NCI-H510A treated with DMSO at 0.1 percent for 48 hours (cell line): ENCODE data around the gene ERBB3.
"Not testable (repeated sequence)": the region's sequence is repeated elsewhere in the genome, so short reads cannot be mapped to it uniquely, and the experiment has no call there.

Experiments
- DNase-seq: peaks from one replicate; lab custom pipeline; 2025; lab: John Stamatoyannopoulos, UW

Gene ERBB3

GRCh38 chr12:56114084-56114483, 34.1 kb downstream of the ERBB3 start:
- no peak for DNase-seq

- DNase-seq: peak; percentile 31
Measured at GRCh38 chr12:56115329-56115728, 35.4 kb downstream of the ERBB3 start.

- DNase-seq: peak; percentile 96
Measured at GRCh38 chr12:56116267-56117081, 36.5 kb downstream of the ERBB3 start, which contains the start of gene RPL41. Gene RPL41 (plus strand): TSS chr12:56116633.

GRCh38 chr12:56117082-56117706, 37.2 kb downstream of the ERBB3 start:
- not testable (repeated sequence) for DNase-seq

GRCh38 chr12:56117778-56118687, 38.1 kb downstream of the ERBB3 start, which contains the start of gene ZC3H10:
Gene ZC3H10 (plus strand): TSS chr12:56118266. CDS start chr12:56120563, 2,297 bp downstream.
- peak; percentile 98 for DNase-seq

- DNase-seq: no peak
Measured at GRCh38 chr12:56118688-56119357, 38.9 kb downstream of the ERBB3 start.

GRCh38 chr12:56119361-56119796, 39.4 kb downstream of the ERBB3 start:
- peak; percentile 78 for DNase-seq

- DNase-seq: no peak
Measured at GRCh38 chr12:56120158-56120846, 40.3 kb downstream of the ERBB3 start.

- DNase-seq: no peak
Measured at GRCh38 chr12:56121204-56121870, 41.4 kb downstream of the ERBB3 start.

GRCh38 chr12:56122637-56123036, 42.7 kb downstream of the ERBB3 start:
- peak; percentile 62 for DNase-seq

GRCh38 chr12:56124133-56124532, 44.2 kb downstream of the ERBB3 start:
- DNase-seq: no peak

GRCh38 chr12:56126732-56127239, 46.8 kb downstream of the ERBB3 start:
- DNase-seq: no peak

GRCh38 chr12:56127485-56127887, 47.5 kb downstream of the ERBB3 start:
- DNase-seq: no peak

GRCh38 chr12:56127888-56128669, 48.1 kb downstream of the ERBB3 start, which contains the start of gene ESYT1:
Gene ESYT1 (plus strand): TSS chr12:56128267. CDS start chr12:56128320, 53 bp downstream.
- peak; percentile 99 for DNase-seq

- no peak for DNase-seq
Measured at GRCh38 chr12:56128670-56129205, 48.8 kb downstream of the ERBB3 start.

- peak; percentile 70 for DNase-seq
Measured at GRCh38 chr12:56129206-56129941, 49.4 kb downstream of the ERBB3 start.

GRCh38 chr12:56129942-56130495, 50.1 kb downstream of the ERBB3 start:
- DNase-seq: no peak

GRCh38 chr12:56130876-56131275, 50.9 kb downstream of the ERBB3 start:
- no peak for DNase-seq
